IPS-18c (cell line): ENCODE results near the gene PCDHB7.
A peak's percentile ranks its signal among the peaks of the same experiment; 100 is the strongest.
"Not testable (repeated sequence)": the region's sequence is repeated elsewhere in the genome, so short reads cannot be mapped to it uniquely, and the experiment has no call there.

ENCODE experiments used
- H3K4me3 ChIP-seq: 2 replicates; pipeline ENCODE4 v1.7.0; 2013; ENCODE audit warnings: low read depth, mild to moderate bottlenecking, low read length, moderate library complexity; ENCODE audit not compliant: insufficient read depth
- H3K9me3 ChIP-seq: one replicate; pipeline ENCODE4 v1.6.1; 2013; ENCODE audit warnings: mild to moderate bottlenecking, low read length, moderate library complexity; ENCODE audit not compliant: control insufficient read depth, insufficient read depth

Gene PCDHB7

DNA sequence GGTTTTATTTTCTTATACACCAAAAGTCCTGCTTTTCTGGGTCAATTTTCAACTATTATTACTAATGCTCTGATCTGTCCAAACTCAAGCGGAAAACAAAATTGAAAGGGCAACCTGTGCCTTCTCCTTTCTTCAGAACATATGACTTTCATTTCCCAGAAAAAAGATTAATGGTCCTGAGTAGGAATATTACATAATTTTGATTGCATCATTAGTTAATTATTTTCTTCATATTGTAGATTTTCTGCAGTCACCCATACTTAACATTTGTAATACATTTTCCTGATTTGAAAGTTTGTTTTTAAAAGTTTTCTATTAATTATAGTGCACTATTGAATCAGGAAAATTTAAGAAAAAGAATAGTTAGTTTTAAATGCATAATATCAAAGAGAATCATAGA lies 3.5 kb downstream of the PCDHB7 start:
- no peak overlapping the region for H3K4me3 ChIP-seq

GRCh38 chr5:141177577-141178191 lies 5.2 kb downstream of the PCDHB7 start, which contains the start of gene PCDHB8:
Gene PCDHB8, plus strand, starts transcription at chr5:141177790. Its CDS starts 245 bp downstream, at chr5:141178035.
- H3K9me3 ChIP-seq, H3K4me3 ChIP-seq: not testable (repeated sequence)

More for the DNA sequence above, 3.5 kb downstream of the PCDHB7 start:
- H3K9me3 ChIP-seq: peaks cover 7% of the 10 kb centered on the region

DNA sequence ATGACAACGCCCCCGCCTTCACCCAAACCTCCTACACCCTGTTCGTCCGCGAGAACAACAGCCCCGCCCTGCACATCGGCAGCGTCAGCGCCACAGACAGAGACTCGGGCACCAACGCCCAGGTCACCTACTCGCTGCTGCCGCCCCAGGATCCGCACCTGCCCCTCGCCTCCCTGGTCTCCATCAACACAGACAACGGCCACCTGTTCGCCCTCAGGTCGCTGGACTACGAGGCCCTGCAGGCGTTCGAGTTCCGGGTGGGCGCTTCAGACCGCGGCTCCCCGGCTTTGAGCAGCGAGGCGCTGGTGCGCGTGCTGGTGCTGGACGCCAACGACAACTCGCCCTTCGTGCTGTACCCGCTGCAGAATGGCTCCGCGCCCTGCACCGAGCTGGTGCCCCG lies 6.9 kb downstream of the PCDHB7 start:
- not testable (repeated sequence) for H3K4me3 ChIP-seq, H3K9me3 ChIP-seq

DNA sequence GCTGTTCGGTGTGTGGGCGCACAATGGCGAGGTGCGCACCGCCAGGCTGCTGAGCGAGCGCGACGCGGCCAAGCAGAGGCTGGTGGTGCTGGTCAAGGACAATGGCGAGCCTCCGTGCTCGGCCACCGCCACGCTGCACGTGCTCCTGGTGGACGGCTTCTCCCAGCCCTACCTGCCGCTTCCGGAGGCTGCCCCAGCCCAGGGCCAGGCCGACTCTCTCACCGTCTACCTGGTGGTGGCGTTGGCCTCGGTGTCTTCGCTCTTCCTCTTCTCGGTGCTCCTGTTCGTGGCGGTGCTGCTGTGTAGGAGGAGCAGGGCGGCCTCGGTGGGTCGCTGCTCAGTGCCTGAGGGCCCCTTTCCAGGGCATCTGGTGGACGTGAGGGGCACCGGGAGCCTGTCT lies 7.4 kb downstream of the PCDHB7 start:
- not testable (repeated sequence) for H3K9me3 ChIP-seq, H3K4me3 ChIP-seq

- no peak overlapping the region for H3K4me3 ChIP-seq
- peaks cover 4% of the 10 kb centered on the region for H3K9me3 ChIP-seq
These were observed 7.9 kb downstream of the PCDHB7 start for GRCh38 chr5:141180313-141180712.

DNA sequence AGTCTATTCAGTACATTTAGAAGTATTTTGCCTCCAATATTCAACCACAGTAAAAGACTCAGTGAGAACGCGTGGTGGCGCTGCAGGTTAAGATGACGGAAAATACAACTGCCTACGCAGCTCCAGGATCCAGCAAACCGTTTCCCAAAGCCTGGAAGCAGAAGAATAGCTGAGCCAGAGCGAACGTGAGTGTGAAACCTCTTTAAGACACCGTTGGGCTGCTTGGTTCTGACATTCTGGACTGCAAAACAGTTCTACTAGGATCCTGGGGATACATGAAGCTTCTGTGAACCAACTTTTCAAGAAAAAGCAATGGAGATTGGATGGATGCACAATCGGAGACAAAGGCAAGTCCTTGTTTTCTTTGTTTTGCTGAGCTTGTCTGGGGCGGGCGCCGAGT lies 9.8 kb downstream of the PCDHB7 start, which contains the start of gene PCDHB16:
Gene PCDHB16 (plus strand): TSS at position 140 of the 400 bp plus-strand sequence. CDS start 173 bp downstream, at position 313.
- 0 out of 2 replicates have a peak within 1 kb of the TSS, but pooled peaks have one; percentile 5 for H3K4me3 ChIP-seq
- H3K9me3 ChIP-seq: peaks cover 4% of the 10 kb centered on the region

- H3K9me3 ChIP-seq, H3K4me3 ChIP-seq: not testable (repeated sequence)
These were observed 11.8 kb downstream of the PCDHB7 start for GRCh38 chr5:141184117-141184855.

GRCh38 chr5:141186897-141187512 lies 14.6 kb downstream of the PCDHB7 start, which contains the start of gene PCDHB9:
Gene PCDHB9, plus strand, starts transcription at chr5:141187161. Its CDS starts 158 bp downstream, at chr5:141187319.
- Histone ChIP-seq H3K9me3 (no peaks in the 10 kb centered on the region), H3K4me3 (no peak within 1 kb of the TSS)

DNA sequence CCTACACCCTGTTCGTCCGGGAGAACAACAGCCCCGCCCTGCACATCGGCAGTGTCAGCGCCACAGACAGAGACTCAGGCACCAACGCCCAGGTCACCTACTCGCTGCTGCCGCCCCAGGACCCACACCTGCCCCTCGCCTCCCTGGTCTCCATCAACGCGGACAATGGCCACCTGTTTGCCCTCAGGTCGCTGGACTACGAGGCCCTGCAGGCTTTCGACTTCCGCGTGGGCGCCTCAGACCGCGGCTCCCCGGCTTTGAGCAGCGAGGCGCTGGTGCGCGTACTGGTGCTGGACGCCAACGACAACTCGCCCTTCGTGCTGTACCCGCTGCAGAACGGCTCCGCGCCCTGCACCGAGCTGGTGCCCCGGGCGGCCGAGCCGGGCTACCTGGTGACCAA lies 16.2 kb downstream of the PCDHB7 start:
- H3K4me3 ChIP-seq, H3K9me3 ChIP-seq: not testable (repeated sequence)

DNA sequence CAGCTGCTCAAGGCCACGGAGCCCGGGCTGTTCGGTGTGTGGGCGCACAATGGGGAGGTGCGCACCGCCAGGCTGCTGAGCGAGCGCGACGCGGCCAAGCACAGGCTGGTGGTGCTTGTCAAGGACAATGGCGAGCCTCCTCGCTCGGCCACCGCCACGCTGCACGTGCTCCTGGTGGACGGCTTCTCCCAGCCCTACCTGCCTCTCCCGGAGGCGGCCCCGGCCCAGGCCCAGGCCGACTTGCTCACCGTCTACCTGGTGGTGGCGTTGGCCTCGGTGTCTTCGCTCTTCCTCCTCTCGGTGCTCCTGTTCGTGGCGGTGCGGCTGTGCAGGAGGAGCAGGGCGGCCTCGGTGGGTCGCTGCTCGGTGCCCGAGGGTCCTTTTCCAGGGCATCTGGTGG lies 16.7 kb downstream of the PCDHB7 start:
- H3K9me3 ChIP-seq, H3K4me3 ChIP-seq: not testable (repeated sequence)

- H3K9me3 ChIP-seq: no peaks in the 10 kb centered on the region
- no peak within 1 kb of the TSS for H3K4me3 ChIP-seq
These were observed 19.8 kb downstream of the PCDHB7 start, which contains the start of gene PCDHB10 for GRCh38 chr5:141192110-141192725. Gene PCDHB10, plus strand, starts transcription at chr5:141192353. Its CDS starts 200 bp downstream, at chr5:141192553.

DNA sequence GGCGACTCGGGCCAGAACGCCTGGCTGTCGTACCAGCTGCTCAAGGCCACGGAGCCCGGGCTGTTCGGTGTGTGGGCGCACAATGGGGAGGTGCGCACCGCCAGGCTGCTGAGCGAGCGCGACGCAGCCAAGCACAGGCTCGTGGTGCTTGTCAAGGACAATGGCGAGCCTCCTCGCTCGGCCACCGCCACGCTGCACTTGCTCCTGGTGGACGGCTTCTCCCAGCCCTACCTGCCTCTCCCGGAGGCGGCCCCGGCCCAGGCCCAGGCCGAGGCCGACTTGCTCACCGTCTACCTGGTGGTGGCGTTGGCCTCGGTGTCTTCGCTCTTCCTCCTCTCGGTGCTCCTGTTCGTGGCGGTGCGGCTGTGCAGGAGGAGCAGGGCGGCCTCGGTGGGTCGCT lies 21.9 kb downstream of the PCDHB7 start:
- not testable (repeated sequence) for H3K9me3 ChIP-seq, H3K4me3 ChIP-seq

GRCh38 chr5:141196363-141196762 lies 23.9 kb downstream of the PCDHB7 start:
- no peaks in the 10 kb centered on the region for H3K9me3 ChIP-seq
- H3K4me3 ChIP-seq: no peak overlapping the region

- H3K4me3 ChIP-seq: no peak within 1 kb of the TSS
- H3K9me3 ChIP-seq: peaks cover 5% of the 10 kb centered on the region
These were observed 27.2 kb downstream of the PCDHB7 start, which contains the start of gene PCDHB11 for GRCh38 chr5:141199359-141200235. Gene PCDHB11, plus strand, starts transcription at chr5:141199627. Its CDS starts 148 bp downstream, at chr5:141199775.

GRCh38 chr5:141201126-141201525 lies 28.7 kb downstream of the PCDHB7 start:
- not testable (repeated sequence) for H3K9me3 ChIP-seq

DNA sequence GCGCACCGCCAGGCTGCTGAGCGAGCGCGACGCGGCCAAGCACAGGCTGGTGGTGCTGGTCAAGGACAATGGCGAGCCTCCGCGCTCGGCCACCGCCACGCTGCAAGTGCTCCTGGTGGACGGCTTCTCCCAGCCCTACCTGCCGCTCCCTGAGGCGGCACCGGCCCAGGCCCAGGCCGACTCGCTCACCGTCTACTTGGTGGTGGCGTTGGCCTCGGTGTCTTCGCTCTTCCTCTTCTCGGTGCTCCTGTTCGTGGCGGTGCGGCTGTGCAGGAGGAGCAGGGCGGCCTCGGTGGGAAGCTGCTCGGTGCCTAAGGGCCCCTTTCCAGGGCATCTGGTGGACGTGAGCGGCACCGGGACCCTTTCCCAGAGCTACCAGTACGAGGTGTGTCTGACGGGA lies 29.2 kb downstream of the PCDHB7 start:
- not testable (repeated sequence) for H3K9me3 ChIP-seq, H3K4me3 ChIP-seq

More at GRCh38 chr5:141201126-141201525, 28.7 kb downstream of the PCDHB7 start:
- not testable (repeated sequence) for H3K4me3 ChIP-seq
